SU-DHL-6 (cell line): ENCODE results near the gene LRRC2.

Experiments used
- H2AFZ ChIP-seq: fragments of 200-600 bp; sonication (generic); 2 replicates; pipeline ENCODE4 v1.6.1; 2014; ENCODE audit warnings: low read depth, mild to moderate bottlenecking, moderate library complexity, mixed read lengths, antibody characterized with exemption, low read length; ENCODE audit not compliant: severe bottlenecking
- H3F3A ChIP-seq: fragments of 200-600 bp; shearing (Covaris generic); 2 replicates; pipeline ENCODE4 v1.6.0; 2016; ENCODE audit warnings: antibody characterized with exemption, mild to moderate bottlenecking; ENCODE audit not compliant: insufficient read depth
- H3K27ac ChIP-seq: fragments of 200-600 bp; sonication (generic); 2 replicates; pipeline ENCODE4 v1.5.1; 2016; ENCODE audit warnings: low read depth, mild to moderate bottlenecking, low read length, moderate library complexity, mixed read lengths
- H3K27me3 ChIP-seq: fragments of 200-600 bp; sonication (generic), shearing (Covaris generic); 2 replicates; pipeline ENCODE4 v1.6.0; 2014; ENCODE audit warnings: mild to moderate bottlenecking, low read length
- H3K36me3 ChIP-seq: fragments of 200-600 bp; sonication (generic); 2 replicates; pipeline ENCODE4 v1.6.1; 2014; ENCODE audit warnings: mild to moderate bottlenecking, low read length, mixed read lengths
- H3K4me2 ChIP-seq: fragments of 300-600, 200-600 bp; shearing (Covaris generic), sonication (generic); 2 replicates; pipeline ENCODE4 v1.6.0; 2014; ENCODE audit warnings: low read length, low read depth, mild to moderate bottlenecking; ENCODE audit not compliant: poor library complexity, severe bottlenecking
- H3K4me3 ChIP-seq: fragments of 200-600 bp; sonication (generic); 2 replicates; pipeline ENCODE4 v1.5.1; 2014; ENCODE audit warnings: antibody characterized with exemption, low read length, mild to moderate bottlenecking, mixed read lengths; ENCODE audit not compliant: insufficient read depth, poor library complexity, severe bottlenecking
- H3K79me2 ChIP-seq: fragments of 200-600 bp; sonication (generic); 2 replicates; pipeline ENCODE4 v1.6.1; 2014; ENCODE audit warnings: mild to moderate bottlenecking, low read length, moderate library complexity; ENCODE audit not compliant: insufficient read depth
- H3K9ac ChIP-seq: fragments of 200-600 bp; sonication (generic); 2 replicates; pipeline ENCODE4 v1.7.0; 2014; ENCODE audit warnings: mild to moderate bottlenecking, low read length
- H3K9me2 ChIP-seq: fragments of 200-600 bp; sonication (generic); replicated peaks from 2 replicates; pipeline ENCODE4 v1.6.1; 2014; ENCODE audit warnings: low read length; ENCODE audit not compliant: insufficient read depth
- H3K9me3 ChIP-seq: fragments of 200-600 bp; sonication (generic); 2 replicates; pipeline ENCODE4 v1.6.1; 2014; ENCODE audit warnings: low read length, mixed read lengths; ENCODE audit not compliant: insufficient read depth
- H4K20me1 ChIP-seq: fragments of 200-600 bp; sonication (generic); 2 replicates; pipeline ENCODE4 v1.6.1; 2014; ENCODE audit warnings: low read depth, mild to moderate bottlenecking, antibody characterized with exemption, low read length, moderate library complexity, mixed read lengths
- CTCF ChIP-seq: fragments of 200-600 bp; sonication (generic); IDR thresholded peaks from one replicate; pipeline ENCODE4 v1.5.1; 2017; ENCODE audit warnings: antibody characterized with exemption, mild to moderate bottlenecking, low read length, moderate library complexity; ENCODE audit not compliant: insufficient read depth, poor library complexity, severe bottlenecking
- EZH2phosphoT487 ChIP-seq: fragments of 200-600 bp; sonication (generic), shearing (Covaris generic); conservative IDR thresholded peaks from 2 replicates; pipeline ENCODE4 v1.6.1; 2018; ENCODE audit warnings: mild to moderate bottlenecking, antibody characterized with exemption, low read length, moderate library complexity, mixed read lengths

Gene LRRC2

GRCh38 chr3:46599590-46599989 lies 33.5 kb upstream of the LRRC2 start:
- Histone ChIP-seq H3K9ac (no peak overlapping the region), H3K9me3 (no peaks in the 10 kb centered on the region), H3K4me3 (no peak overlapping the region), H3K27ac (no peak overlapping the region), H2AFZ (no peak overlapping the region), H3K79me2 (no peaks in the 10 kb centered on the region), H3F3A (no peaks in the 10 kb centered on the region), H3K4me2 (no peak overlapping the region), H3K27me3 (no peaks in the 10 kb centered on the region), H3K9me2 (no peaks in the 10 kb centered on the region), H3K36me3 (no peaks in the 10 kb centered on the region), H4K20me1 (no peaks in the 10 kb centered on the region)
- TF ChIP-seq CTCF: no peak
- TF ChIP-seq EZH2phosphoT487: no peak

- Histone ChIP-seq H2AFZ (no peak overlapping the region), H3K9me3 (no peaks in the 10 kb centered on the region), H3K4me3 (no peak overlapping the region)
Measured at GRCh38 chr3:46595819-46596314, 29.8 kb upstream of the LRRC2 start.

GRCh38 chr3:46594723-46595122 lies 28.6 kb upstream of the LRRC2 start:
- Histone ChIP-seq H3K27ac (no peak overlapping the region), H3F3A (no peaks in the 10 kb centered on the region), H3K79me2 (no peaks in the 10 kb centered on the region), H3K4me2 (no peak overlapping the region), H3K9me2 (no peaks in the 10 kb centered on the region), H3K9ac (no peak overlapping the region), H3K36me3 (no peaks in the 10 kb centered on the region), H3K27me3 (no peaks in the 10 kb centered on the region), H3K9me3 (no peaks in the 10 kb centered on the region), H2AFZ (no peak overlapping the region), H3K4me3 (no peak overlapping the region), H4K20me1 (no peaks in the 10 kb centered on the region)
- TF ChIP-seq CTCF (no peak), EZH2phosphoT487 (no peak)

More at GRCh38 chr3:46595819-46596314, 29.8 kb upstream of the LRRC2 start:
- Histone ChIP-seq H3K79me2 (no peaks in the 10 kb centered on the region), H3K9ac (no peak overlapping the region), H3K27ac (no peak overlapping the region), H3K36me3 (no peaks in the 10 kb centered on the region), H3F3A (no peaks in the 10 kb centered on the region), H4K20me1 (no peaks in the 10 kb centered on the region), H3K4me2 (no peak overlapping the region), H3K9me2 (no peaks in the 10 kb centered on the region), H3K27me3 (no peaks in the 10 kb centered on the region)
- TF ChIP-seq CTCF (no peak), EZH2phosphoT487 (no peak)
